Iris pigment epithelial cell (primary cell): Measurements from ENCODE around the gene DAB1.
A peak's percentile ranks its signal among the peaks of the same experiment; 100 is the strongest.

ENCODE experiments used
- DNase-seq: peaks from one replicate; pipeline ENCODE4 v3.0.0-alpha.2; 2011; ENCODE audit warnings: low read depth

DAB1 gene

GRCh38 chr1:57423656-57424211, at the start of gene DAB1:
TSS of gene DAB1 (minus strand) at chr1:57424060. CDS start at chr1:57291030, 133,030 bp downstream.
- peak; percentile 22 for DNase-seq

- DNase-seq: no peak
Measured at GRCh38 chr1:57473448-57473847, 49.6 kb upstream of the DAB1 start.

- DNase-seq: no peak
Measured at GRCh38 chr1:57471995-57472394, 48.1 kb upstream of the DAB1 start.

GRCh38 chr1:57470036-57470435, 46.2 kb upstream of the DAB1 start:
- peak; percentile 83 for DNase-seq

GRCh38 chr1:57468641-57469523, 45.0 kb upstream of the DAB1 start:
- peak; percentile 78 for DNase-seq

GRCh38 chr1:57467830-57468229, 44.0 kb upstream of the DAB1 start:
- no peak for DNase-seq

GRCh38 chr1:57464756-57465155, 40.9 kb upstream of the DAB1 start:
- no peak for DNase-seq

- DNase-seq: no peak
Measured at GRCh38 chr1:57463343-57463742, 39.5 kb upstream of the DAB1 start.

GRCh38 chr1:57461405-57461804, 37.5 kb upstream of the DAB1 start:
- no peak for DNase-seq

- DNase-seq: no peak
Measured at GRCh38 chr1:57451516-57451915, 27.7 kb upstream of the DAB1 start.

GRCh38 chr1:57450981-57451380, 27.1 kb upstream of the DAB1 start:
- no peak for DNase-seq

- DNase-seq: no peak
Measured at GRCh38 chr1:57447551-57447950, 23.7 kb upstream of the DAB1 start.

- no peak for DNase-seq
Measured at GRCh38 chr1:57443004-57443403, 19.1 kb upstream of the DAB1 start.

GRCh38 chr1:57440096-57440495, 16.2 kb upstream of the DAB1 start:
- DNase-seq: no peak

- DNase-seq: no peak
Measured at GRCh38 chr1:57431400-57431799, 7.5 kb upstream of the DAB1 start.

- DNase-seq: peak; percentile 56
Measured at GRCh38 chr1:57424231-57425027, 569 bp upstream of the DAB1 start.

- DNase-seq: peak; percentile 21
Measured at GRCh38 chr1:57423135-57423655, 665 bp downstream of the DAB1 start.

GRCh38 chr1:57422271-57423134, 1.4 kb downstream of the DAB1 start:
- peak; percentile 31 for DNase-seq

GRCh38 chr1:57421806-57422205, 2.1 kb downstream of the DAB1 start:
- no peak for DNase-seq

GRCh38 chr1:57420981-57421785, 2.7 kb downstream of the DAB1 start:
- DNase-seq: no peak

- DNase-seq: no peak
Measured at GRCh38 chr1:57418971-57419370, 4.9 kb downstream of the DAB1 start.
